ENCODE data around the gene ZNF528. TPM values are rescaled to one million over a fixed set of nuclear protein-coding genes. Genes with fewer than 3 reads are reported as not detected.

ZNF528 gene
- 15.7 and 25.4 TPM in 2 replicates for total RNA-seq

DNA sequence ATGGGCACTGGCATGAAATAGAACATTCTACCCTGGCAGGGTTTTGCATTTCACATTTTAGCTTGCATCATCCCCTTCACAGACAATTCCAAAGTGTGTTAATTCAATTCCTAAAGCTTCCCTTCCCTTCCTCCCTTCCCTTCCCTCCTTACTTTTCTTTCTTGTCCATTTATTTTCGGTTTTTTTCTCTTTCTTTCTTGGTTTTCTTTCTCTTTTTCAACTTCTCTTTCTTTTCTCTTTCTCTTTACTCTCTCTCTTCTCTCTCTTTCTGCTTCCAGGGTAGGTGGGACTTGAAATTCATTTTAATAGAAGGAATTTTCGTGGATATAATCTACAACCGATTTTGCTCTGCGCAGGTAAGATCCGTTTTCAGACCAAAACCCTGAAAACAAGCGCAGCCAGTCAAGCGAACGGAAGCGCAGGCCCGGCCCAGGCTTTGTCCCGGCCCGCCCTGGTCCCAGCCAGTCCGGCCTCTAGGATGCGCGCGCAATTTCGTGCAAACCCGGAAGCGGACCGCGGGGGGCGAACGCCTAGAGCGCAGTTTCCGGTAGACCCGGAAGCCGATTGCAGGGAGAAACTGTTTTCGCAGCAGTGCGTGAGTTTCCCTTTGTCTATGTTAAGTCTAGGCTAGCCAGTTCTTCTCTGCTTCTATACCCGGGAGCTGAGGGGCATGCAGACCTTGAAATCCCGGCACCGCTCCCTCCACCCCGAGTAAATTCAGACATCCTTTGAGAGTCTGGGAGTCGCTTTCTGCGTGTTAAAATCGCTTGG is at the start of gene ZNF528:
Gene ZNF528 (plus strand): TSS at position 540 of the 771 bp plus-strand sequence. CDS start 4,165 bp downstream, outside the sequence.
- peak; percentile 48 for DNase-seq (ENCODE audit: extremely low read depth, low read depth, low spot score)

DNA sequence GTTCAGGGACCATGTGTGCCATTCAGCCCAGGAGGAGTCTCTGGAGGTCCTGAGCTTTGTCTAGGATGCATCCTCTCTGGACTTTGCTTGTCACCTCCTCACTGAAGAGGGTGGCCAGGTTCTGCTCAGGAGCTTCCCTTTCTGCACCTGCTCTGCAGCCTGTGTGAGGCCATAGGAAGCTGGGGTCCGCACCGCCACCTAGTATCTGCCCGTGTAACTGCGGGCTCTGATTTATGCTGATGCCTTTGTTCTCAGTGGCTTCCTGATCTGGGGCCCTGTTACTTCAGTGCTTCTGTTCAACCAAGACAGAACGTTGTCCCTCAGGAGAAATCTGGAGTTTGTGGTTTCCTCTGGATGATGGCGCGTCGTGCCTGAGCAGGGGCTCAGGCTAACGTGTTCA is 46.1 kb upstream of the ZNF528 start:
- no peak for DNase-seq (ENCODE audit: extremely low read depth, low read depth, low spot score)

DNA sequence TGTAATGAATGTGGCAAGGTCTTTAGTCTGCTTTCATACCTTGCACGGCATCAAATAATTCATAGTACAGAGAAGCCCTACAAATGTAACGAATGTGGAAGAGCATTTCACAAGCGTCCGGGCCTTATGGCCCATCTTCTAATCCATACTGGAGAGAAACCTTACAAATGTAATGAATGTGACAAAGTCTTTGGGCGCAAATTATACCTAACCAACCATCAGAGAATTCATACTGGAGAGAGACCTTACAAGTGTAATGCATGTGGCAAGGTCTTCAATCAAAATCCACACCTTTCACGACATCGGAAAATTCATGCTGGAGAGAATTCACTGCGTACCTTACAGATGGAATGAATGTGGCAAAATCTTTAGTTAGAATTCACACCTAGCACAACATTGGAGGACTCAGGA is 31.2 kb upstream of the ZNF528 start:
- no peak for DNase-seq (ENCODE audit: extremely low read depth, low read depth, low spot score)

DNA sequence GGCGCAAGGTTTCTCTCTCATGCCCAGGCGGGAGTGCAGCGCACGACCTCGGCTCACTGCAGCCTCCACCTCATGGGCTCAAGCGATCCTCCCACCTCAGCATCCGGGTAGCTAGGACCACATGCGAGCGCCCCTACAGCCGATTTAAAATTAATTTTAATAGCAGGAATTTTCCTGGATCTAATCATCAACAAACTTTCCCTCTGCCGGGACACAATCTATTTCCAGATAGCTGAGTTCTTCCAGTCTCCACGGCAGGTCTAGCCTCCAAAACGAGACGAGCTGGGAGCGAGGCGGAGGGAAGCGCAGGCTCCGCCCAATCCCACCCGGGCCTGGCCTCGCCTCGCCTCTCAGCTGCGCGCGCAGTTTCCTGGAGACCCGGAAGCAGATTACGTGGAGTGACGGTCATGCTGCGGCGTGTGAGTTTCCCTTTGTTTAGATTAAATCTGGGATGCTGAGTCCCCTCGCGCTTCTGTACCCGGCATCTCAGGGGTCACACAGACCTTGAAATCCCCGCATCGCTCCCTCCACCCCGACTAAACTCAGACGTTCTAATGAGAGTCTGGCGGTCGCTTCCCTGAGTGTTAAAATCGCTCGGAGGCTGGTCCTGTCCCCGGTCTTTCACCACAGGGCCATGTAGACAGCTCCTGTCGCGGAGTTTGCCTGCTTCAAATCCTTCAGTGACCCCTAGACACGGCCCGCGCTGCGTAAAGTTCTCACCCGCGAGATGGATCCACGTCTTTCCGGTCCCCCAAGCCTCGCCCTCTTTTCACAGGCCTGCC is 27.9 kb upstream of the ZNF528 start, which contains the start of gene ZNF880:
Gene ZNF880 (plus strand): TSS at position 365 of the 782 bp plus-strand sequence. CDS start 43 bp downstream, at position 408.
- peak; percentile 56 for DNase-seq (ENCODE audit: extremely low read depth, low read depth, low spot score)

DNA sequence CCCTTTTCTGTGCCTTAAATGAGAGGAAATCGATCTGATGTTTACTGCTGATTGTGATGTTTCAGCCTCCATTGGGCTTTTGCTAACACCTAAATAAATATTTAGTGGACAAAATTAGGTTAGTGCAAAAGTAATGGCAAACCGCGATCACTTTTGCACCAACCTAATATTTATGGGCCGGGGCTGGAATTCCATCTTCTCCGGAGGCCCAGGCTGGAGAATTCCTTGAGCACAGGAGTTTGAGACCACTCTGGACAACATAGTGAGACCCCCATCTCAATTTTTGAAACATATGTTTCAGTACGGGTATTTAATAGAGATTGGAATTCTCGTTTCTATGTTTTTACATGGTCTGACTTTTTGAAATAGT is 27.3 kb upstream of the ZNF528 start:
- DNase-seq (ENCODE audit: extremely low read depth, low read depth, low spot score): no peak

DNA sequence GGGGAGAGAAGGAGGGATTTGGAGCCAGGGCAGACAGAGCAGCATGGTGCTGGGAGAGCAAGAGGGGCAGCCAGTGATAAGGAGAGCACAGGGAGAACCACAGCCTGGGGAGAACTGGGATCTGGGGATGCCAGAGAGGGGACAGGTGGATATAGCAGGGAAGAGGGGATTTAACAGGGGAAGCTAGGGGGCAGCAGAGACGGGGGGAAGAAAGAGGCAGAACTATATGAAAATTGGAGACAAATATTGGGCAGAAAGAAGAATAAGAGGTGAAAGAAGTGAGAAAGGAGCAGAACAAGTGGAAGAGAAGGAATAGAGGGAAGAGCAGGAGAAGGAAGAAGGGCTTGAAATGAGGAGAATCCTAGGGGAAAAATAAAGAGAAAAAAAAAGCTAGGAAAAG is 6.5 kb upstream of the ZNF528 start:
- DNase-seq (ENCODE audit: extremely low read depth, low read depth, low spot score): no peak

DNA sequence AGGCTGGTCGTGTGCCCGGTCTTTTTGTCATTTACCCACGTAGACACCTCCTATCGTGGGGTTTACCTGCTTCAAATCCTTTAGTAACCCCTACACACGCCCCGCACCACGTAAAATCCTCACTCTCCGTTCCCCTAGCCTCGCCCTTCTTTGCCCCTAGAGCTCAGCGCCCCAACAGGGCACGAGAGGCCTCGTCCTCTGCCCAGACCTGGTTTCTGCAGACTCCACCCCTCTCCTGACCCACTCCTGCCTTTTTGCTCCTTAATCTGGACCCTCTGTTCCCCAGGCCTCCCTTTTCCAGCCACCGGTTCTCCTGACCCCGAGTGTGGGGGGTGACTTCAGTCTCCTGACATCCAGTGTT is 412 bp downstream of the ZNF528 start:
- DNase-seq (ENCODE audit: extremely low read depth, low read depth, low spot score): no peak

DNA sequence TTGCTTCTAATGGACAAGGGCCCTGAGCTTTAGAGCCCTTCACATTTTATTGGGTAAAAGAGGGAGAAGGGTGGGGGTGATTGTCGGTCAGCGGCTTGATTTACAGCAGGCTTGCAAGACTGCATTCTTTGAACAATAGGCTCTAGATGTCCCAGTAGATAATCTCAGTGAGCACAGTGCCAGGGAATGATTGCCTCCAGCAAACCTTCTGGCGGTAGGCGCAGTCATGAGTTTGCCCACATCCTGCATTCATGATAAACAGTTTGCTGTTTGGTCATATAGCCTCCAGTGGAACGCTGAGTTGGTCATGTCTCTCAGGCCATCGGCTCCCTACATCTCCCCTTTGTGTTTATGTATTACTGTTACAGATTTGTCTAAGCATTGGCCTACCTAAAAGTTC is 12.6 kb downstream of the ZNF528 start:
- no peak for DNase-seq (ENCODE audit: extremely low read depth, low read depth, low spot score)

DNA sequence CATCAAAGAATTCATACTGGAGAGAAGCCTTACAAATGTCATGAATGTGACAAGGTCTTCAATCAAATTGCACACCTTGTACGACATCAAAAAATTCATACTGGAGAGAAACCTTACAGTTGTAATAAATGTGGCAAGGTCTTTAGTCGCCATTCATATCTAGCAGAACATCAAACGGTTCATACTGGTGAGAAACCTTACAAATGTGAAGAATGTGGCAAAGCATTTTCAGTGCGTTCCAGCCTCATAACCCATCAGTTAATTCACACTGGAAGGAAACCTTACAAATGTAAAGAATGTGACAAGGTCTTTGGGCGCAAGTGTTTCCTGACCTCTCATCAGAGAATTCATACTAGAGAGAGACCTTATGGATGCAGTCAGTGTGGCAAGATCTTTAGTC is 18.1 kb downstream of the ZNF528 start:
- no peak for DNase-seq (ENCODE audit: extremely low read depth, low read depth, low spot score)

DNA sequence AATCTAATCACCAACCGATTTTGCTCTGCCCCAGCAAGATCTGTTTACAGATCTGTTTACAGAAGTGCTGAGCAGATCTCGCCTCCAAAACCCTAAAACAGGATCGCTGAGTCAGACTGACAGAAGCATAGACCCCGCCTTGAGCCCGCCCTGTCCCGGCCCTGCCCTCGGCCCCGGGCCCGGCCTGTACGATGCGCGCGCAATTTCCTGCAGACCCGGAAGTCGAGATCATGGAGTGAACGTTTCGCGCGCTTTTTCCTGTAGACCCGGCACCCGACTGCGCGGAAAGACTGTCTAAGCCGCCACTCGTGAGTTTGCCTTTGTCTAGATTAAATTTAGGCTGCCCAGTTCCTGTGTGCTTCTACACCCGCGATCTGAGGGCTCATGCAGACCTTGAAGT is 31.3 kb downstream of the ZNF528 start, which contains the start of gene ZNF534:
Gene ZNF534 (plus strand): TSS at position 212 of the 400 bp plus-strand sequence. CDS start 2,327 bp downstream, outside the sequence.
- DNase-seq (ENCODE audit: extremely low read depth, low read depth, low spot score): no peak

DNA sequence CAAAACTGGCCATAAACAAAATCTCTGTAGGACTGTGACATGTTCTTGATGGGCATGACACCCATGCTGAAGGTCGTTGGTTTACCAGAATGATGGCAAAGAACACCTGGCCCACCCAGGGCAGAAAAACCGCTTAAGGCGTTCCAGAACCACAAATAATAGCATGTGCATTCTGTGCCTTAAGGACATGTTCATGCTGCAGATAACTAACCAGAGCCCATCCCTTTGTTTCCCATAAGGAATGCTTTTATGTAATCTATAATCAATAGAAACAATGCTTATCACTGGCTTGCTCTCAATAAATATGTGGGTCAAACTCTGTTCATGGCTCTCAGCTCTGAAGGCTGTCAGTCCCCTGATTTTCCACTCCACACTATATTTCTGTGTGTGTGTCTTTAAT is 44.5 kb downstream of the ZNF528 start:
- DNase-seq (ENCODE audit: extremely low read depth, low read depth, low spot score): no peak

DNA sequence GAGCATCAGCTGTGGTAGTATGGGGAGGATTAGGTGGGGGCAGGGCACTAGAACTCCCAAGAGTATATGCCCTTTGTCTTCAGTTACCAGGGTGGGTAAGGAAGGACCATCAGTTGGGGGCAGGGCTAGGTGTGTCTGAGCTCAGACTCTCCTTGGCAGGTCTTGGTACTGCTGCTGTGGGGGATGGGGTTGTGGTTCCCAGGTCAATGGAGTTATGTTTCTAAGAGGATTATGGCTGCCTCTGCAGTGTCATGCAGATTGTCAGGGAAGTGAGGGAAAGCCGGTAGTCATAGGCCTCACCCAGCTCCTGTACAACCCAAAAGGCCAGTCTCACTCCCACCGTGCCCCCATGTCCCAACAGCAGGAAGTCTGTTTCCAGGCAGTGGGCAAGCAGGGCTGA is 46.9 kb downstream of the ZNF528 start:
- no peak for DNase-seq (ENCODE audit: extremely low read depth, low read depth, low spot score)

DNA sequence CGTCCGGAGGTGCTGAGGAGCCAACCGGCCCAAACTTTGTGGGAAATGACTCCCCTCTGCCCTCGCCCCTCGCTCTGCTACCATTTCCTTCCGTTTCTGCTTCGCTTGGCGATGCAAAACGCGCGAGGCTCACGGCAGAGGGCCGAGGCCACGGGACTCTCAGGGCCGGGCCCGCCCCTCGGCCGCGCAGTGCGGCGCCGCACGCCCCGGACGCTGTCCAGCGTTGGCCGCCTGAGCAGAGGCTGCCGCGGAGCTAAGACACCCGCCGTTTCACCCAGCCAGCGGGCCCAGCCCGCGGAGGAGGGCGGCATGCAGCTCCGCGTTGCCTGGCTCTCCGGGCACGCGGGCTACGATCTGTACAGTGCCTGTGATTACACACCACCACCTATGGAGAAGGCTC is 53.6 kb downstream of the ZNF528 start:
- no peak for DNase-seq (ENCODE audit: extremely low read depth, low read depth, low spot score)

DNA sequence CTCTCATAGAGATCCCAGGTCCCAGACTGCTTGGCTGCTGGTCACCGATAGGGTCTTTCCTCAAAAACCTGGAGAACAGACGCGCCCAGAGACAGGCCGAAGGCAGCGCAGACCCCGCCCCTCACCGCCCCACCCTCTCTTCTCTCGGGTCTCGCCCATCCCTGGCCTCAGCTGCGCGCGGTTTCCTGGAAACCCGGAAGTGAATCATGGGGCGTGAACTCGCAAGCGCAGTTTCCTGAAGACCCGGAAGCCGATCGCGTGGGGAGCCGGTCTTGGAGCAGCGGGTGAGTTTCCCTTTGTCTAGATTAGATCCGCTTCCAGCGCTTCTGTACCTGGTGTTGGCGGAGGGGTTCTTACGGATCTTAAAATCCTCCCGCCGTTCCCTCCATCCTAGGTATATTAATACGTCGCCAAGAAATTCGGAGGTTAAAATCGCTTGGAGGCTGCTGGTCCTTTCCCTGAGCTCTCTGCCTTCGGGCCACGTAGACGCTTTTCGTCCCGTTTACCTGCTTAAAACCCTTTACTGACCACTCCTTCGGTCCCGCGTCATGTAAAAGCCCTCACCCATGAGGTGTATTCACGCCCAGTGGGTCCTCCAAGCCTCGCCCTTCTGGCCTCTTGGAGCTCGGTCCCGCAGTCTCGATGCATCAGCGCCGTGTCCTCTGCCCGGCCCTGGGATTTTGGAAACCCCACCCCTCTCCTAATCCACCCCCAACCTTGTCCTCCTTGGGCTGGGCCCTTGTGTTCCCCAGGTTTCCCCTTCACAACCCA is 55.9 kb downstream of the ZNF528 start, which contains the start of gene ZNF578:
Gene ZNF578 (plus strand): TSS at position 230 of the 771 bp plus-strand sequence. CDS start 48,293 bp downstream, outside the sequence.
- DNase-seq (ENCODE audit: extremely low read depth, low read depth, low spot score): no peak

DNA sequence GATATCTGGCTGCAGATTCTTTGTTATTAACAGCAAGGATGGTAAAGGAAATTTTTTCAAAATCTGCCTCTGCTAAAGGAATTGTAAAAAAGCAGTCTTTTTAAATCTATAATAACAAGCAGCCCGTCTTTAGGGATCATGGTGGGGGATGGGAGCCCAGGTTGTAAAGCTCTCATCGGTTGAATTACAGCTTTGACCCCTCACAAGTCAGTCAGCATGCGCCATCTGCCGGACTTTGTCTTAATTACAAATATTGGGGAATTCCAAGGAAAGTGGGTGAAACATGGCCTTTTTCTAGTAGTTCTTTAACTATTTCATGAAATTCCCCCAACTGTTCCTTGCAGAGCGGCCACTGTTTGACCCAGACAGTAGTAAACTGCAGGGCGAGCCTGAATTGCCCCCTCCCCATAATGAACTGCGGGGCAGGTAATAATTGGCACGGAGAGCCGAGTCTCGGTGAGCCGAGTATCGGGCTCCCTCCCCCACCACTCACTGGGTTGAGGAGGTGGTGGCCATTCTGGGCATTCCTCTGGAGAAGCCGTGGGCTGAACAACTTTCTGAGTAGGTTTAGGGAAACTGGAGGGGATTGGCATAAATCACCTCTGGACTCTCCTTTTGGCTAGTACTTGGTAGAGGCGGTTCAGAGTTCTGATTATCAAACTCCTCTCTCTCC is 67.3 kb downstream of the ZNF528 start:
- DNase-seq (ENCODE audit: extremely low read depth, low read depth, low spot score): no peak

Other genes with a start within 250 kb of the ZNF528 start
- gene ZNF836, start 226.2 kb upstream of the ZNF528 start, total RNA-seq: 5.5 and 10.2 TPM in 2 replicates
- gene PPP2R1A, start 207.8 kb upstream of the ZNF528 start, total RNA-seq: 322 and 337 TPM in 2 replicates
- 9.1 and 9.5 TPM in 2 replicates for gene ZNF766, start 128.3 kb upstream of the ZNF528 start, total RNA-seq
- 4.0 and 6.4 TPM in 2 replicates for gene ZNF480, start 100.7 kb upstream of the ZNF528 start, total RNA-seq
- gene ZNF610, start 61.6 kb upstream of the ZNF528 start, total RNA-seq: 4.9 and 5.3 TPM in 2 replicates
- 11.3 and 24.8 TPM in 2 replicates for gene ZNF880, start 27.9 kb upstream of the ZNF528 start, total RNA-seq
- not detected in 2 replicates for gene ZNF534, start 31.3 kb downstream of the ZNF528 start, total RNA-seq
- 3.5 and 4.3 TPM in 2 replicates for gene ZNF578, start 55.7 kb downstream of the ZNF528 start, total RNA-seq
- 7.1 and 19.3 TPM in 2 replicates for gene ZNF808, start 129.8 kb downstream of the ZNF528 start, total RNA-seq
- gene ZNF701, start 172.4 kb downstream of the ZNF528 start, total RNA-seq: 6.9 and 9.8 TPM in 2 replicates
- 31.3 and 58.7 TPM in 2 replicates for gene ZNF83, start 240.5 kb downstream of the ZNF528 start, total RNA-seq

Measured in glomerular endothelial cell (primary cell).